K562 (cell line): ENCODE results near the gene ATP6V0A1. TPM values are rescaled to one million over a fixed set of nuclear protein-coding genes. Genes with fewer than 3 reads are reported as not detected.

ENCODE experiments used
- ATAC-seq: fragments of 200-7000 bp; cut with Tn5 transposase; 3 replicates; pipeline ENCODE4 v1.9.1; 2020; ENCODE audit warnings: moderate library complexity
- BruUV-seq: library from RNA; stranded (reverse); fragments of 400-500 nt; replicated peaks from 2 replicates; lab custom pipeline; 2021; lab: Mats Ljungman, UMichigan
- CTCF ChIA-PET: fragments of 300-600 bp; formaldehyde crosslinking; extraction: SDS; loops from one replicate; lab custom pipeline; 2021; ENCODE audit warnings: low intra/inter-chr PET ratio; lab: Yijun Ruan, JAX
- POLR2A ChIA-PET: fragments of 300-600, 350-650 bp; sonication (Branson Sonifier 250); formaldehyde crosslinking; extraction: SDS; loops from one replicate; lab custom pipeline; 2021; ENCODE audit warnings: antibody characterized with exemption, inconsistent platforms; lab: Yijun Ruan, JAX
- DNase-seq, 4 experiments: peaks; one replicate each; pipeline versions ENCODE4 v3.0.0 to v3.0.0-alpha.2; 2011 to 2018; ENCODE audit warnings: low spot score in 3 of 4, mixed read lengths in 3 of 4; ENCODE audit errors: extremely low read depth in 1 of 4
- FAIRE-seq: peaks from 2 replicates; lab custom pipeline; 2011; peaks lifted over from hg19 to GRCh38; lab: Jason Lieb, UNC
- H2AFZ ChIP-seq: 2 replicates; pipeline ENCODE4 v1.6.0; 2011; ENCODE audit warnings: low read depth, low read length, control low read depth, inconsistent platforms
- H3K27ac ChIP-seq: fragments of 200-600 bp; 3 replicates; pipeline ENCODE4 v1.8.0; 2011; ENCODE audit warnings: low read depth, mild to moderate bottlenecking, control low read depth, inconsistent platforms, low read length, moderate library complexity, mixed read lengths; ENCODE audit errors: extremely low read depth
- H3K27me3 ChIP-seq, 2 experiments: fragments of 300-600 bp in 1 of 2; 2 replicates in 1 of 2; 3 replicates in 1 of 2; pipeline versions ENCODE4 v1.6.0 to v1.8.0; 2011; ENCODE audit warnings: inconsistent platforms in 2 of 2, low read length in 2 of 2, mild to moderate bottlenecking in 1 of 2, mixed read lengths in 1 of 2, moderate library complexity in 1 of 2; ENCODE audit not compliant: control insufficient read depth in 2 of 2, insufficient read depth in 2 of 2
- H3K36me3 ChIP-seq: fragments of 300-600 bp; 3 replicates; pipeline ENCODE4 v1.8.0; 2011; ENCODE audit warnings: mild to moderate bottlenecking, low read length, inconsistent platforms; ENCODE audit not compliant: control insufficient read depth, insufficient read depth
- H3K4me1 ChIP-seq, 2 experiments: fragments of 200-600 bp in 1 of 2; replicated peaks in 1 of 2; 2 replicates in 1 of 2; 3 replicates in 1 of 2; pipeline versions ENCODE4 v1.5.1 to v1.8.0; 2011; ENCODE audit warnings: inconsistent platforms in 2 of 2, low read length in 2 of 2, mild to moderate bottlenecking in 1 of 2, mixed read lengths in 1 of 2, moderate library complexity in 1 of 2; ENCODE audit not compliant: control insufficient read depth in 2 of 2, insufficient read depth in 2 of 2
- H3K4me2 ChIP-seq: 2 replicates; pipeline ENCODE4 v1.6.1; 2011; ENCODE audit warnings: low read length, control low read depth, inconsistent platforms, mixed read lengths; ENCODE audit not compliant: insufficient read depth
- H3K4me3 ChIP-seq: fragments of 200-600 bp; sonication (generic), shearing (Covaris generic); 2 replicates; pipeline ENCODE4 v1.5.1; 2016; ENCODE audit warnings: control low read depth, inconsistent platforms
- H3K79me2 ChIP-seq: fragments of 200-600 bp; 3 replicates; pipeline ENCODE4 v1.8.0; 2011; ENCODE audit warnings: low read length, inconsistent platforms; ENCODE audit not compliant: control insufficient read depth, insufficient read depth
- H3K9ac ChIP-seq, 2 experiments: 2 replicates each; pipeline versions ENCODE4 v1.6.0 to v1.6.1; 2011; ENCODE audit warnings: low read depth in 2 of 2, low read length in 2 of 2, control low read depth in 1 of 2, inconsistent platforms in 1 of 2, mild to moderate bottlenecking in 1 of 2, mixed read lengths in 1 of 2; ENCODE audit not compliant: insufficient read depth in 1 of 2
- H3K9me1 ChIP-seq: one replicate; pipeline ENCODE4 v1.6.0; 2011; ENCODE audit warnings: inconsistent platforms, mild to moderate bottlenecking, low read length, moderate library complexity; ENCODE audit not compliant: control insufficient read depth, insufficient read depth
- H3K9me3 ChIP-seq: replicated peaks from 2 replicates; pipeline ENCODE4 v1.5.1; 2011; ENCODE audit warnings: low read depth, low read length, inconsistent platforms; ENCODE audit not compliant: control insufficient read depth, insufficient read depth
- H4K20me1 ChIP-seq: replicated peaks from 2 replicates; pipeline ENCODE4 v1.6.1; 2011; ENCODE audit warnings: low read length, inconsistent platforms, mixed read lengths; ENCODE audit not compliant: control insufficient read depth, insufficient read depth
- HDGF ChIP-seq: fragments of 450-650 bp; IDR thresholded peaks from 2 replicates; pipeline ENCODE4 v1.6.1; 2016
- KAT8 ChIP-seq: fragments of 450-650 bp; IDR thresholded peaks from 2 replicates; pipeline ENCODE4 v1.6.1; 2016; ENCODE audit warnings: low read depth, mild to moderate bottlenecking
- STAT5A ChIP-seq: IDR thresholded peaks from 2 replicates; pipeline ENCODE4 v1.6.1; 2012; ENCODE audit warnings: low read length, inconsistent platforms, borderline replicate concordance
- STAT5B ChIP-seq: fragments of 250-450 bp; sonication (Bioruptor Pico); IDR thresholded peaks from 2 replicates; pipeline ENCODE4 v1.8.0; 2021; ENCODE audit warnings: mild to moderate bottlenecking, inconsistent platforms
- WGBS: fragments of 100-300 bp; shearing (Covaris generic); methylation state at CpG from one replicate; pipeline ENCODE4 v1.1.6; 2016; ENCODE audit warnings: low coverage, mixed read lengths; ENCODE audit not compliant: insufficient coverage; ENCODE audit errors: missing lambda C conversion rate; 5-methylcytosine and 5-hydroxymethylcytosine counted together
- in situ Hi-C: fragments of 300-500 bp; cut with MboI; formaldehyde crosslinking; loops from 4 replicates; pipeline ENCODE4 v1.15.0; 2018; ENCODE audit warnings: inconsistent platforms, mixed read lengths
- intact Hi-C: fragments of 100-400 bp; cut with micrococcal nuclease; formaldehyde crosslinking; loops from 2 replicates; pipeline ENCODE4 v1.14.2; 2022
- polyA plus RNA-seq, 8 experiments: library from polyadenylated mRNA; depleted of rRNA in 4 of 8; stranded (reverse) in 5 of 8; unstranded in 3 of 8; fragments of >200 nt; fragmentation: Nextera tagmentation in 2 of 8; fragmentation: Illumina TruSeq in 1 of 8; extraction: Ambion mirVana in 2 of 8; extraction: Trizol in 1 of 8; gene quantifications; 2 replicates each; pipeline versions ENCODE4 v1.2.1 to v1.2.3, GENCODE V29; 2011 to 2014; ENCODE audit warnings: inconsistent platforms in 1 of 8, missing spikeins in 1 of 8
- total RNA-seq, 7 experiments: library from RNA; depleted of rRNA in 6 of 7; stranded (reverse); fragments of >200 nt in 6 of 7; fragmentation: Illumina TruSeq in 2 of 7; extraction: Trizol in 2 of 7; gene quantifications; 2 replicates each; pipeline versions ENCODE4 v1.2.1 to v1.2.3, GENCODE V29; 2011 to 2021; ENCODE audit warnings: low replicate concordance in 1 of 7
- TF ChIP-seq, protein P1 (sequence below): fragments of 250-450 bp; sonication (Bioruptor Pico); IDR thresholded peaks from 2 replicates; pipeline ENCODE4 v1.8.0; 2021; ENCODE audit warnings: moderate library complexity, mild to moderate bottlenecking, inconsistent platforms
- TF ChIP-seq, protein P2 (sequence below): fragments of 250-450 bp; sonication (Bioruptor Pico); IDR thresholded peaks from 2 replicates; pipeline ENCODE4 v1.4.0; 2020
- TF ChIP-seq, protein P3 (sequence below): fragments of 450-650 bp; IDR thresholded peaks from 2 replicates; pipeline ENCODE4 v1.6.1; 2017; ENCODE audit warnings: antibody characterized with exemption, mild to moderate bottlenecking

Gene ATP6V0A1
- total and polyA plus RNA-seq, 9 of the 15 experiments (the other 6 are each of a cell fraction or from before 2014, with no cell fraction given): 11.8 to 158 (median 75.5) TPM

DNA sequence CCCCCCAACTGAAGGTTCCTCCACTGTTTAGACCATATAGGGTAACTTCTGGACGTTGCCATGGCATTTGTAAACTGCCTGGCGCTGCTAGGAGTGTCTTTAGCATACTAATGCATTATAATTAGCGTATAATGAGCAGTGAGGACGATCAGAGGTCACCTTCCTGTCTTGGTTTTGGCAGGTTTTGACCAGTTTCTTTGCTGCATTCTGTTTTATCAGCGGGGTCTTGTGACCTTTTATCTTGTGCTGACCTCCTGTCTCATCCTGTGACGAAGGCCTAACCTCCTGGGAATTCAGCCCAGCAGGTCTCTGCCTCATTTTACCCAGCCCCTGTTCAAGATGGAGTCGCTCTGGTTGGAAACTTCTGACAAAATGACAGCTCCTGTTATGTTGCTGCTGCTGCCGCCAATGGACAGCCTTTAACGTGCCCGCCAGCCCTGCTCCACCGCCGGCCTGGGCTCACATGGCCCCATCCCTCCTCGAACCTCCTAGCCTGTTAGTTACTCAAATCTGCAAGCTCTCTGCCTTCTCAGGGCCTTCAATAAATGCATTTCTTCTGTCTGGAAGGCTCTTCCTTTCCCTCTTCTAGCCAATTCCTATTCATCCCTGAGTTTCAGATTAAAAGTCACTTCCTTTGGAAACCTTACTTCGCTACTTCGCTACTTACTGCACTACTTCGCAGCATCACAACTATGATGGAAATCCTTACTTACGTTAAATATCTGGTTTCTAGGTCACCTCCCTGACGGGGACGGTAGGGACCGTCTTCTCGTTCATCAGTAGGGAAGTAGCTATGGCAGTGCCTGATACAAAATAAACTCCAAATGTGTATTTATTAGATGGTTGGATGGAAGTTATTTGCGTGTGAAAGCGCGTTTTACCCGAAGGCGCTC is 76.7 kb downstream of the ATP6V0A1 start:
- BruUV-seq: TSS peak; percentile 96
- TF ChIP-seq STAT5A (no peak), HDGF (peak; percentile 63; the same call in 1 of the 2 replicates), KAT8 (no peak), STAT5B (CRISPR knock-in tag) (no peak)
- TF ChIP-seq, protein P1, sequence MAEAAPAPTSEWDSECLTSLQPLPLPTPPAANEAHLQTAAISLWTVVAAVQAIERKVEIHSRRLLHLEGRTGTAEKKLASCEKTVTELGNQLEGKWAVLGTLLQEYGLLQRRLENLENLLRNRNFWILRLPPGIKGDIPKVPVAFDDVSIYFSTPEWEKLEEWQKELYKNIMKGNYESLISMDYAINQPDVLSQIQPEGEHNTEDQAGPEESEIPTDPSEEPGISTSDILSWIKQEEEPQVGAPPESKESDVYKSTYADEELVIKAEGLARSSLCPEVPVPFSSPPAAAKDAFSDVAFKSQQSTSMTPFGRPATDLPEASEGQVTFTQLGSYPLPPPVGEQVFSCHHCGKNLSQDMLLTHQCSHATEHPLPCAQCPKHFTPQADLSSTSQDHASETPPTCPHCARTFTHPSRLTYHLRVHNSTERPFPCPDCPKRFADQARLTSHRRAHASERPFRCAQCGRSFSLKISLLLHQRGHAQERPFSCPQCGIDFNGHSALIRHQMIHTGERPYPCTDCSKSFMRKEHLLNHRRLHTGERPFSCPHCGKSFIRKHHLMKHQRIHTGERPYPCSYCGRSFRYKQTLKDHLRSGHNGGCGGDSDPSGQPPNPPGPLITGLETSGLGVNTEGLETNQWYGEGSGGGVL (CRISPR knock-in tag): peak; percentile 90
- TF ChIP-seq, protein P2, sequence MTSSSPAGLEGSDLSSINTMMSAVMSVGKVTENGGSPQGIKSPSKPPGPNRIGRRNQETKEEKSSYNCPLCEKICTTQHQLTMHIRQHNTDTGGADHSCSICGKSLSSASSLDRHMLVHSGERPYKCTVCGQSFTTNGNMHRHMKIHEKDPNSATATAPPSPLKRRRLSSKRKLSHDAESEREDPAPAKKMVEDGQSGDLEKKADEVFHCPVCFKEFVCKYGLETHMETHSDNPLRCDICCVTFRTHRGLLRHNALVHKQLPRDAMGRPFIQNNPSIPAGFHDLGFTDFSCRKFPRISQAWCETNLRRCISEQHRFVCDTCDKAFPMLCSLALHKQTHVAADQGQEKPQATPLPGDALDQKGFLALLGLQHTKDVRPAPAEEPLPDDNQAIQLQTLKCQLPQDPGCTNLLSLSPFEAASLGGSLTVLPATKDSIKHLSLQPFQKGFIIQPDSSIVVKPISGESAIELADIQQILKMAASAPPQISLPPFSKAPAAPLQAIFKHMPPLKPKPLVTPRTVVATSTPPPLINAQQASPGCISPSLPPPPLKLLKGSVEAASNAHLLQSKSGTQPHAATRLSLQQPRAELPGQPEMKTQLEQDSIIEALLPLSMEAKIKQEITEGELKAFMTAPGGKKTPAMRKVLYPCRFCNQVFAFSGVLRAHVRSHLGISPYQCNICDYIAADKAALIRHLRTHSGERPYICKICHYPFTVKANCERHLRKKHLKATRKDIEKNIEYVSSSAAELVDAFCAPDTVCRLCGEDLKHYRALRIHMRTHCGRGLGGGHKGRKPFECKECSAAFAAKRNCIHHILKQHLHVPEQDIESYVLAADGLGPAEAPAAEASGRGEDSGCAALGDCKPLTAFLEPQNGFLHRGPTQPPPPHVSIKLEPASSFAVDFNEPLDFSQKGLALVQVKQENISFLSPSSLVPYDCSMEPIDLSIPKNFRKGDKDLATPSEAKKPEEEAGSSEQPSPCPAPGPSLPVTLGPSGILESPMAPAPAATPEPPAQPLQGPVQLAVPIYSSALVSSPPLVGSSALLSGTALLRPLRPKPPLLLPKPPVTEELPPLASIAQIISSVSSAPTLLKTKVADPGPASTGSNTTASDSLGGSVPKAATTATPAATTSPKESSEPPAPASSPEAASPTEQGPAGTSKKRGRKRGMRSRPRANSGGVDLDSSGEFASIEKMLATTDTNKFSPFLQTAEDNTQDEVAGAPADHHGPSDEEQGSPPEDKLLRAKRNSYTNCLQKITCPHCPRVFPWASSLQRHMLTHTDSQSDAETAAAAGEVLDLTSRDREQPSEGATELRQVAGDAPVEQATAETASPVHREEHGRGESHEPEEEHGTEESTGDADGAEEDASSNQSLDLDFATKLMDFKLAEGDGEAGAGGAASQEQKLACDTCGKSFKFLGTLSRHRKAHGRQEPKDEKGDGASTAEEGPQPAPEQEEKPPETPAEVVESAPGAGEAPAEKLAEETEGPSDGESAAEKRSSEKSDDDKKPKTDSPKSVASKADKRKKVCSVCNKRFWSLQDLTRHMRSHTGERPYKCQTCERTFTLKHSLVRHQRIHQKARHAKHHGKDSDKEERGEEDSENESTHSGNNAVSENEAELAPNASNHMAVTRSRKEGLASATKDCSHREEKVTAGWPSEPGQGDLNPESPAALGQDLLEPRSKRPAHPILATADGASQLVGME: peak; percentile 97
- TF ChIP-seq, protein P3, sequence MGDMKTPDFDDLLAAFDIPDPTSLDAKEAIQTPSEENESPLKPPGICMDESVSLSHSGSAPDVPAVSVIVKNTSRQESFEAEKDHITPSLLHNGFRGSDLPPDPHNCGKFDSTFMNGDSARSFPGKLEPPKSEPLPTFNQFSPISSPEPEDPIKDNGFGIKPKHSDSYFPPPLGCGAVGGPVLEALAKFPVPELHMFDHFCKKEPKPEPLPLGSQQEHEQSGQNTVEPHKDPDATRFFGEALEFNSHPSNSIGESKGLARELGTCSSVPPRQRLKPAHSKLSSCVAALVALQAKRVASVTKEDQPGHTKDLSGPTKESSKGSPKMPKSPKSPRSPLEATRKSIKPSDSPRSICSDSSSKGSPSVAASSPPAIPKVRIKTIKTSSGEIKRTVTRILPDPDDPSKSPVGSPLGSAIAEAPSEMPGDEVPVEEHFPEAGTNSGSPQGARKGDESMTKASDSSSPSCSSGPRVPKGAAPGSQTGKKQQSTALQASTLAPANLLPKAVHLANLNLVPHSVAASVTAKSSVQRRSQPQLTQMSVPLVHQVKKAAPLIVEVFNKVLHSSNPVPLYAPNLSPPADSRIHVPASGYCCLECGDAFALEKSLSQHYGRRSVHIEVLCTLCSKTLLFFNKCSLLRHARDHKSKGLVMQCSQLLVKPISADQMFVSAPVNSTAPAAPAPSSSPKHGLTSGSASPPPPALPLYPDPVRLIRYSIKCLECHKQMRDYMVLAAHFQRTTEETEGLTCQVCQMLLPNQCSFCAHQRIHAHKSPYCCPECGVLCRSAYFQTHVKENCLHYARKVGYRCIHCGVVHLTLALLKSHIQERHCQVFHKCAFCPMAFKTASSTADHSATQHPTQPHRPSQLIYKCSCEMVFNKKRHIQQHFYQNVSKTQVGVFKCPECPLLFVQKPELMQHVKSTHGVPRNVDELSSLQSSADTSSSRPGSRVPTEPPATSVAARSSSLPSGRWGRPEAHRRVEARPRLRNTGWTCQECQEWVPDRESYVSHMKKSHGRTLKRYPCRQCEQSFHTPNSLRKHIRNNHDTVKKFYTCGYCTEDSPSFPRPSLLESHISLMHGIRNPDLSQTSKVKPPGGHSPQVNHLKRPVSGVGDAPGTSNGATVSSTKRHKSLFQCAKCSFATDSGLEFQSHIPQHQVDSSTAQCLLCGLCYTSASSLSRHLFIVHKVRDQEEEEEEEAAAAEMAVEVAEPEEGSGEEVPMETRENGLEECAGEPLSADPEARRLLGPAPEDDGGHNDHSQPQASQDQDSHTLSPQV: peak; percentile 100

More for the DNA sequence above, 76.7 kb downstream of the ATP6V0A1 start:
- Histone ChIP-seq H3K27me3 (no peaks in the 10 kb centered on the region), H3K9ac (peak overlapping the region; percentile 70 to 97), H3K9me1 (no peaks in the 10 kb centered on the region), H3K79me2 (peaks cover 17% of the 10 kb centered on the region), H3K4me3 (peak overlapping the region; percentile 64), H3K4me2 (peak overlapping the region; percentile 92), H3K4me1 (peaks cover 24 to 61% of the 10 kb centered on the region in 2 experiments), H4K20me1 (no peaks in the 10 kb centered on the region; the same call in 1 of the 2 replicates), H3K9me3 (no peaks in the 10 kb centered on the region), H3K36me3 (peaks cover 16% of the 10 kb centered on the region; the same call in 1 of the 3 replicates), H2AFZ (peak overlapping the region; percentile 87), H3K27ac (peak overlapping the region; percentile 80)
- FAIRE-seq (no peak), ATAC-seq (peak; percentile 23), DNase-seq (peak in 2 of 4 experiments; percentile 4 to 49)
- 12% methylated on average over 26 of the region's 26 CpGs for WGBS
- POLR2A ChIA-PET: interaction anchor here (0.5 to 2.7 kb wide), 11 partner anchors 8 to 605 kb away, joined by 3 to 15 read pairs (median 4); partner anchors contain the start of gene ODAD4
- CTCF ChIA-PET: interaction anchor here (0.7 to 1.3 kb wide), 2 partner anchors 18 to 31 kb away, joined by 3 to 6 read pairs; partner anchors contain the start of gene MLX
- in situ Hi-C loops: no loop called here
- intact Hi-C loops: no loop called here
